AG04450 (cell line): ENCODE measurements around the gene CYP2W1. TPM values are rescaled to one million over a fixed set of nuclear protein-coding genes. Genes with fewer than 3 reads are reported as not detected.

Source experiments
- CTCF ChIA-PET: fragments of 300-600, 350-600 bp; formaldehyde crosslinking; extraction: SDS; loops from one replicate; lab custom pipeline; 2022; ENCODE audit warnings: antibody characterized with exemption, inconsistent platforms; lab: Charles Lee
- POLR2A ChIA-PET: fragments of 350-600 bp; formaldehyde crosslinking; extraction: SDS; loops from one replicate; lab custom pipeline; 2021; ENCODE audit warnings: antibody characterized with exemption, inconsistent platforms; lab: Yijun Ruan, JAX
- DNase-seq: peaks from one replicate; pipeline ENCODE4 v3.0.0-alpha.2; 2011; ENCODE audit warnings: low read depth, low spot score
- H3K27ac ChIP-seq: one replicate; pipeline ENCODE4 v1.5.1; 2012; ENCODE audit warnings: low read depth, low read length, control low read depth
- H3K27me3 ChIP-seq: one replicate; pipeline ENCODE4 v1.6.0; 2012; ENCODE audit warnings: low read length; ENCODE audit not compliant: control insufficient read depth, insufficient read depth
- H3K4me3 ChIP-seq: 2 replicates; pipeline ENCODE4 v1.5.1; 2011; ENCODE audit warnings: mild to moderate bottlenecking, low read depth, low read length, control low read depth
- H3K9me3 ChIP-seq: 2 replicates; pipeline ENCODE4 v1.5.1; 2012; ENCODE audit warnings: low read length; ENCODE audit not compliant: control insufficient read depth, insufficient read depth
- CTCF ChIP-seq: IDR thresholded peaks from 2 replicates; pipeline ENCODE4 v1.5.1; 2011; ENCODE audit warnings: low read depth, low read length, control low read depth, inconsistent platforms
- polyA plus RNA-seq: library from polyadenylated mRNA; depleted of rRNA; stranded (reverse); fragments of >200 nt; gene quantifications from 2 replicates; pipeline ENCODE4 v1.2.3, GENCODE V29; 2011

The CYP2W1 gene
- polyA plus RNA-seq, 1 experiment, result not detected

GRCh38 chr7:975702-976473, 7.1 kb upstream of the CYP2W1 start:
- ChIA-PET POLR2A (interaction anchor here (0.5 to 2.0 kb wide), 5 partner anchors 10 to 99 kb away, joined by 3 to 9 read pairs (median 4); partner anchors contain the start of gene GET4), CTCF (interaction anchor here (1.0 to 3.6 kb wide), 3 partner anchors 12 to 110 kb away, joined by 3 to 22 read pairs (median 3); no protein-coding TSS in a partner anchor)
- no peaks in the 10 kb centered on the region; the same call in 1 of the 2 replicates for H3K9me3 ChIP-seq
- no peaks in the 10 kb centered on the region for H3K27me3 ChIP-seq
- H3K27ac ChIP-seq, result no peak overlapping the region
- H3K4me3 ChIP-seq, result peak overlapping the region; percentile 59
- DNase-seq, result no peak
- no peak for TF ChIP-seq CTCF

GRCh38 chr7:976901-977325, 6.1 kb upstream of the CYP2W1 start:
- POLR2A ChIA-PET, result no interaction called here

GRCh38 chr7:977326-978048, 5.5 kb upstream of the CYP2W1 start:
- Histone ChIP-seq H3K27me3 (peaks cover 4% of the 10 kb centered on the region), H3K4me3 (no peak overlapping the region), H3K9me3 (no peaks in the 10 kb centered on the region; the same call in 1 of the 2 replicates), H3K27ac (no peak overlapping the region)
- CTCF ChIA-PET, result interaction anchor here (1.0 to 3.6 kb wide), 5 partner anchors 15 to 199 kb away, joined by 3 to 22 read pairs (median 8); no protein-coding TSS in a partner anchor
- no peak for DNase-seq
- no peak for TF ChIP-seq CTCF
- POLR2A ChIA-PET, result no interaction called here

More at GRCh38 chr7:976901-977325, 6.1 kb upstream of the CYP2W1 start:
- H3K9me3 ChIP-seq, result no peaks in the 10 kb centered on the region; the same call in 1 of the 2 replicates
- CTCF ChIA-PET, result interaction anchor here (1.0 to 3.6 kb wide), 2 partner anchors 16 to 200 kb away, joined by 7 to 22 read pairs; no protein-coding TSS in a partner anchor
- no peak overlapping the region for H3K27ac ChIP-seq
- H3K4me3 ChIP-seq, result no peak overlapping the region
- no peak for DNase-seq
- TF ChIP-seq CTCF, result no peak
- no peaks in the 10 kb centered on the region for H3K27me3 ChIP-seq

- Histone ChIP-seq H3K4me3 (no peak overlapping the region), H3K27ac (no peak overlapping the region), H3K9me3 (no peaks in the 10 kb centered on the region; the same call in 1 of the 2 replicates), H3K27me3 (peaks cover 7% of the 10 kb centered on the region)
- no peak for DNase-seq
- TF ChIP-seq CTCF, result no peak
- ChIA-PET CTCF (interaction anchor here (1.2 to 1.8 kb wide), 3 partner anchors 15 to 108 kb away, joined by 3 to 10 read pairs (median 8); no protein-coding TSS in a partner anchor), POLR2A (no interaction called here)
Measured at GRCh38 chr7:978049-978346, 5.0 kb upstream of the CYP2W1 start.
